DOHH2 (cell line): ENCODE measurements around the gene SIK3.

ENCODE experiments used
- CTCF ChIP-seq: fragments of 200-600 bp; sonication (generic); IDR thresholded peaks from one replicate; pipeline ENCODE4 v1.5.1; 2014; ENCODE audit warnings: antibody characterized with exemption, mild to moderate bottlenecking, low read depth, low read length; ENCODE audit not compliant: poor library complexity, severe bottlenecking
- EZH2phosphoT487 ChIP-seq: fragments of 200-600 bp; sonication (generic); IDR thresholded peaks from 2 replicates; pipeline ENCODE4 v1.6.1; 2017; ENCODE audit warnings: borderline replicate concordance, mild to moderate bottlenecking, antibody characterized with exemption, low read length, moderate library complexity, mixed read lengths

- TF ChIP-seq CTCF (no peak), EZH2phosphoT487 (no peak)
These were observed 240.3 kb downstream of the SIK3 start for GRCh38 chr11:116857936-116858335.
